H9 (cell line): ENCODE measurements around the gene VANGL2. TPM values are rescaled to one million over a fixed set of nuclear protein-coding genes. Genes with fewer than 3 reads are reported as not detected.

ENCODE experiments used
- DNase-seq: peaks from one replicate; pipeline ENCODE4 v3.0.0-alpha.2; 2017
- H2AFZ ChIP-seq: one replicate; pipeline ENCODE4 v1.6.1; 2013; ENCODE audit warnings: mild to moderate bottlenecking, low read length, control low read depth, moderate library complexity
- H2AK5ac ChIP-seq: 2 replicates; pipeline ENCODE4 v1.6.1; 2013; ENCODE audit warnings: low read length, control low read depth, mixed read lengths; ENCODE audit not compliant: insufficient read length
- H2BK120ac ChIP-seq: one replicate; pipeline ENCODE4 v1.6.1; 2013; ENCODE audit warnings: low read depth, mild to moderate bottlenecking, low read length, control low read depth, inconsistent platforms; ENCODE audit not compliant: poor library complexity, severe bottlenecking
- H2BK12ac ChIP-seq: 2 replicates; pipeline ENCODE4 v1.6.1; 2013; ENCODE audit warnings: low read length, control low read depth, mixed read lengths, low read depth; ENCODE audit not compliant: insufficient read length
- H2BK15ac ChIP-seq: 2 replicates; pipeline ENCODE4 v1.6.1; 2013; ENCODE audit warnings: low read depth, low read length, control low read depth
- H2BK20ac ChIP-seq: one replicate; pipeline ENCODE4 v1.6.1; 2013; ENCODE audit warnings: low read depth, mild to moderate bottlenecking, low read length, control low read depth, inconsistent platforms; ENCODE audit not compliant: poor library complexity, severe bottlenecking
- H2BK5ac ChIP-seq: 2 replicates; pipeline ENCODE4 v1.6.1; 2013; ENCODE audit warnings: low read length, control low read depth, mixed read lengths; ENCODE audit not compliant: insufficient read length
- H3K14ac ChIP-seq: 2 replicates; pipeline ENCODE4 v1.6.1; 2013; ENCODE audit warnings: low read length, control low read depth; ENCODE audit not compliant: insufficient read depth
- H3K18ac ChIP-seq: 2 replicates; pipeline ENCODE4 v1.6.1; 2013; ENCODE audit warnings: low read depth, mild to moderate bottlenecking, mixed read lengths, low read length, control low read depth; ENCODE audit not compliant: insufficient read length
- H3K23ac ChIP-seq: 2 replicates; pipeline ENCODE4 v1.6.1; 2013; ENCODE audit warnings: low read length, control low read depth, mixed read lengths, low read depth; ENCODE audit not compliant: insufficient read length
- H3K23me2 ChIP-seq: 2 replicates; pipeline ENCODE4 v1.6.1; 2013; ENCODE audit warnings: low read depth, mild to moderate bottlenecking, mixed read lengths, low read length, control low read depth; ENCODE audit not compliant: insufficient read length, poor library complexity, severe bottlenecking
- H3K27ac ChIP-seq: 2 replicates; pipeline ENCODE4 v1.5.1; 2013; ENCODE audit warnings: low read length, control low read depth, mixed read lengths, low read depth; ENCODE audit not compliant: insufficient read length
- H3K27me3 ChIP-seq: 2 replicates; pipeline ENCODE4 v1.6.1; 2013; ENCODE audit warnings: low read length, control low read depth, inconsistent platforms; ENCODE audit not compliant: insufficient read depth
- H3K4ac ChIP-seq: 2 replicates; pipeline ENCODE4 v1.6.1; 2013; ENCODE audit warnings: low read depth, mild to moderate bottlenecking, control low read depth, inconsistent platforms, low read length, moderate library complexity
- H3K4me1 ChIP-seq: 2 replicates; pipeline ENCODE4 v1.6.1; 2013; ENCODE audit warnings: low read length, control low read depth, inconsistent platforms; ENCODE audit not compliant: insufficient read depth
- H3K4me2 ChIP-seq: 2 replicates; pipeline ENCODE4 v1.6.1; 2013; ENCODE audit warnings: low read length, control low read depth, mixed read lengths; ENCODE audit not compliant: insufficient read length, insufficient read depth
- H3K56ac ChIP-seq: 2 replicates; pipeline ENCODE4 v1.6.1; 2013; ENCODE audit warnings: low read depth, mild to moderate bottlenecking, mixed read lengths, low read length, control low read depth; ENCODE audit not compliant: insufficient read length
- H3K79me1 ChIP-seq: 2 replicates; pipeline ENCODE4 v1.6.1; 2013; ENCODE audit warnings: low read depth, mild to moderate bottlenecking, moderate library complexity, low read length, control low read depth, inconsistent platforms; ENCODE audit not compliant: insufficient read depth, poor library complexity, severe bottlenecking
- H3K79me2 ChIP-seq: 2 replicates; pipeline ENCODE4 v1.6.1; 2013; ENCODE audit warnings: low read length, control low read depth, inconsistent platforms; ENCODE audit not compliant: insufficient read depth
- H3K9ac ChIP-seq: 2 replicates; pipeline ENCODE4 v1.6.1; 2013; ENCODE audit warnings: low read length, control low read depth, mixed read lengths; ENCODE audit not compliant: insufficient read length; ENCODE audit errors: extremely low read depth
- H3K9me3 ChIP-seq: one replicate; pipeline ENCODE4 v1.6.1; 2013; ENCODE audit warnings: low read depth, low read length, inconsistent platforms; ENCODE audit not compliant: control insufficient read depth
- H3T11ph ChIP-seq: one replicate; pipeline ENCODE4 v1.6.1; 2013; ENCODE audit warnings: mild to moderate bottlenecking, low read length, control low read depth, inconsistent platforms
- H4K20me1 ChIP-seq: one replicate; pipeline ENCODE4 v1.6.1; 2013; ENCODE audit not compliant: control insufficient read depth, insufficient read length, insufficient read depth
- H4K5ac ChIP-seq: 2 replicates; pipeline ENCODE4 v1.6.1; 2013; ENCODE audit warnings: low read depth, mild to moderate bottlenecking, mixed read lengths, low read length, control low read depth; ENCODE audit not compliant: insufficient read length
- H4K8ac ChIP-seq: replicated peaks from 2 replicates; pipeline ENCODE4 v1.6.1; 2013; ENCODE audit warnings: low read length, control low read depth, mixed read lengths, low read depth; ENCODE audit not compliant: insufficient read length
- H4K91ac ChIP-seq: 2 replicates; pipeline ENCODE4 v1.6.1; 2013; ENCODE audit warnings: low read depth, mild to moderate bottlenecking, moderate library complexity, mixed read lengths, low read length, control low read depth; ENCODE audit not compliant: insufficient read length
- H3K27ac Mint-ChIP-seq, 3 experiments: 2 replicates in 2 of 3; 3 replicates in 1 of 3; pipeline ENCODE4 v1.8.0; 2020 to 2021; ENCODE audit warnings: mixed read lengths in 3 of 3, mild to moderate bottlenecking in 1 of 3, moderate library complexity in 1 of 3
- H3K27me3 Mint-ChIP-seq: 2 replicates; pipeline ENCODE4 v1.8.0; 2021; ENCODE audit warnings: low read depth, mild to moderate bottlenecking, moderate library complexity, mixed read lengths
- H3K36me3 Mint-ChIP-seq, 3 experiments: 2 replicates in 2 of 3; 3 replicates in 1 of 3; pipeline ENCODE4 v1.8.0; 2020 to 2021; ENCODE audit warnings: low read depth in 3 of 3, mixed read lengths in 3 of 3; ENCODE audit not compliant: insufficient read depth in 1 of 3
- H3K4me1 Mint-ChIP-seq, 2 experiments: 2 replicates each; pipeline ENCODE4 v1.8.0; 2020; ENCODE audit warnings: mixed read lengths in 2 of 2
- H3K4me3 Mint-ChIP-seq, 2 experiments: 2 replicates in 1 of 2; 3 replicates in 1 of 2; pipeline ENCODE4 v1.8.0; 2020 to 2021; ENCODE audit warnings: mild to moderate bottlenecking in 2 of 2, mixed read lengths in 2 of 2, moderate library complexity in 1 of 2
- H3K9me3 Mint-ChIP-seq, 2 experiments: 2 replicates in 1 of 2; 3 replicates in 1 of 2; pipeline ENCODE4 v1.8.0; 2020; ENCODE audit warnings: mild to moderate bottlenecking in 2 of 2, mixed read lengths in 2 of 2, moderate library complexity in 1 of 2
- CTCF ChIP-seq: fragments of 200-600 bp; sonication (generic); conservative IDR thresholded peaks from 3 replicates; pipeline ENCODE4 v1.8.0; 2021; ENCODE audit warnings: antibody characterized with exemption, mild to moderate bottlenecking
- WGBS: extraction: QIAGEN DNeasy Blood & Tissue Kit; methylation state at CpG from one replicate; pipeline ENCODE4 v1.1.7; 2013; ENCODE audit warnings: missing lambda C conversion rate, low lambda C conversion rate, mixed read lengths; ENCODE audit not compliant: insufficient read length; ENCODE audit errors: extremely low coverage; 5-methylcytosine and 5-hydroxymethylcytosine counted together
- total RNA-seq: library from RNA; stranded (reverse); gene quantifications from 2 replicates; pipeline ENCODE4 v1.2.1, GENCODE V29; 2021

The VANGL2 gene
- total RNA-seq, 1 experiment from 2014 or later, result 58.5 TPM

GRCh38 chr1:160394673-160395072, 5.7 kb upstream of the VANGL2 start:
- no peak overlapping the region for H3K14ac ChIP-seq
- no peaks in the 10 kb centered on the region; a peak in 1 of 5 replicates for H3K9me3 Mint-ChIP-seq
- DNase-seq, result no peak

More at GRCh38 chr1:160394673-160395072, 5.7 kb upstream of the VANGL2 start:
- Histone ChIP-seq H3K27ac (no peak overlapping the region), H3K79me2 (no peaks in the 10 kb centered on the region), H3K4me1 (peaks cover 10% of the 10 kb centered on the region; the same call in 1 of the 2 replicates), H4K91ac (no peak overlapping the region), H2BK15ac (no peak overlapping the region), H3K9ac (no peak overlapping the region), H2BK20ac (no peak overlapping the region), H4K5ac (no peak overlapping the region), H3K79me1 (no peaks in the 10 kb centered on the region), H3K23me2 (peaks cover 3% of the 10 kb centered on the region), H2AFZ (no peak overlapping the region), H4K20me1 (no peaks in the 10 kb centered on the region), H2BK120ac (no peak overlapping the region), H3K9me3 (no peaks in the 10 kb centered on the region), H3K56ac (no peak overlapping the region), H3K18ac (no peak overlapping the region), H3K4ac (no peak overlapping the region), H3K4me2 (no peak overlapping the region), H3T11ph (no peak overlapping the region), H3K23ac (no peak overlapping the region), H2BK12ac (no peak overlapping the region), H2AK5ac (no peak overlapping the region), H3K27me3 (no peaks in the 10 kb centered on the region), H2BK5ac (no peak overlapping the region), H4K8ac (no peak overlapping the region)
- H3K27ac Mint-ChIP-seq, result no peak overlapping the region
- peaks cover 3% of the 10 kb centered on the region; the same call in 1 of the 2 replicates for H3K27me3 Mint-ChIP-seq
- no CpG with 5 or more reads among the region's 8 CpGs for WGBS
- H3K4me1 Mint-ChIP-seq, result peaks cover 16% of the 10 kb centered on the region in 2 experiments
- no peaks in the 10 kb centered on the region; a peak in 2 of 7 replicates for H3K36me3 Mint-ChIP-seq
- H3K4me3 Mint-ChIP-seq, result no peak overlapping the region
- TF ChIP-seq CTCF, result no peak
